Mucosa of rectum (tissue), 2 donors: ENCODE results near the gene CPT1A.

Experiments used
- H3K27ac ChIP-seq, 2 donors: one replicate each; pipeline ENCODE4 v1.7.0; 2013; ENCODE audit warnings: inconsistent platforms in 2 of 2, low read depth in 2 of 2, low read length in 2 of 2
- H3K27me3 ChIP-seq, 2 donors: one replicate each; pipeline ENCODE4 v1.7.0; 2013; ENCODE audit warnings: low read length in 2 of 2; ENCODE audit not compliant: control insufficient read depth in 2 of 2, insufficient read depth in 2 of 2
- H3K36me3 ChIP-seq, 2 donors: one replicate each; pipeline ENCODE4 v1.7.0; 2013; ENCODE audit warnings: low read length in 2 of 2; ENCODE audit not compliant: control insufficient read depth in 2 of 2, insufficient read depth in 2 of 2
- H3K4me1 ChIP-seq, 2 donors: one replicate each; pipeline ENCODE4 v1.7.0; 2013; ENCODE audit warnings: low read length in 2 of 2, mild to moderate bottlenecking in 1 of 2; ENCODE audit not compliant: control insufficient read depth in 2 of 2, insufficient read depth in 2 of 2
- H3K4me3 ChIP-seq, 2 donors: one replicate each; pipeline ENCODE4 v1.7.0; 2013; ENCODE audit warnings: low read length in 2 of 2
- H3K9ac ChIP-seq, 2 donors: one replicate each; pipeline ENCODE4 v1.7.0; 2013; ENCODE audit warnings: low read length in 2 of 2, low read depth in 1 of 2, mild to moderate bottlenecking in 1 of 2
- H3K9me3 ChIP-seq, 2 donors: one replicate each; pipeline ENCODE4 v1.7.0; 2013; ENCODE audit warnings: low read length in 2 of 2; ENCODE audit not compliant: control insufficient read depth in 2 of 2
- donor health status: healthy.
- donor health status: Normal muscosa, but diverticular disease.

Gene CPT1A

GRCh38 chr11:68818181-68818580 lies 23.5 kb downstream of the CPT1A start:
- Histone ChIP-seq H3K9ac (no peak overlapping the region), H3K36me3 (peaks cover 27 to 37% of the 10 kb centered on the region in 2 donors), H3K4me1 (no peaks in the 10 kb centered on the region), H3K27me3 (no peaks in the 10 kb centered on the region), H3K9me3 (no peaks in the 10 kb centered on the region), H3K4me3 (no peak overlapping the region), H3K27ac (no peak overlapping the region)

DNA sequence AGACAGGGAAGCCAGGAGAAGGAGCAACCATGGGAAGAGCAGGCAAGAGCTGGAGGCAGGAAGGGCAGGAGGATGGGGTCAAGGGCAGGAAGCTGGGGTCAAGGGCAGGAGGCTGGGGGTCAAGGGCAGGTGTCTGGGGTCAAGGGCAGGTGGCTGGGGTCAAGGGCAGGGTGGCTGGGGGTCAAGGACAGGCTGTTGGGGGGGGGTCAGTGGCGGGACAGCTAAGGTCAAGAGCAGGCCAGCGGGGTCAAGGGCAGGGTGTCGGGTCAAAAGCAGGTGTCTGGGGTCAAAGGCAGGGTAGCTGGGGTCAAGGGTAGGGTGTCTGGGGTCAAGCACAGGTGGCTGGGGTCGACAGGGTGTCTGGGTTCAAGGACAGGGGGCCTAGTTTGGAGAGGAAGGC lies 24.2 kb downstream of the CPT1A start:
- Histone ChIP-seq H3K27ac (no peak overlapping the region), H3K36me3 (peaks cover 26 to 32% of the 10 kb centered on the region in 2 donors), H3K27me3 (no peaks in the 10 kb centered on the region), H3K4me3 (no peak overlapping the region), H3K9me3 (no peaks in the 10 kb centered on the region), H3K9ac (no peak overlapping the region), H3K4me1 (peaks cover under 1 to 4% of the 10 kb centered on the region in 2 donors)

- Histone ChIP-seq H3K9me3 (no peaks in the 10 kb centered on the region), H3K27me3 (no peaks in the 10 kb centered on the region), H3K9ac (no peak overlapping the region), H3K27ac (no peak overlapping the region), H3K36me3 (peaks cover 24 to 36% of the 10 kb centered on the region in 2 donors), H3K4me3 (no peak overlapping the region), H3K4me1 (peaks cover 6 to 10% of the 10 kb centered on the region in 2 donors)
Observed at GRCh38 chr11:68816917-68817419, 24.7 kb downstream of the CPT1A start.

- Histone ChIP-seq H3K4me1 (peaks cover 8 to 12% of the 10 kb centered on the region in 2 donors), H3K4me3 (no peak overlapping the region), H3K9me3 (no peaks in the 10 kb centered on the region), H3K27ac (no peak overlapping the region), H3K9ac (no peak overlapping the region), H3K36me3 (peaks cover 27 to 39% of the 10 kb centered on the region in 2 donors), H3K27me3 (no peaks in the 10 kb centered on the region)
Observed at GRCh38 chr11:68816251-68816776, 25.4 kb downstream of the CPT1A start.

- H3K27ac ChIP-seq, result no peak overlapping the region
- no peaks in the 10 kb centered on the region for H3K9me3 ChIP-seq
- no peaks in the 10 kb centered on the region for H3K27me3 ChIP-seq
- H3K36me3 ChIP-seq, result peaks cover 33 to 54% of the 10 kb centered on the region in 2 donors
- no peak overlapping the region for H3K9ac ChIP-seq
- no peak overlapping the region for H3K4me3 ChIP-seq
- peaks cover 10 to 18% of the 10 kb centered on the region in 2 donors for H3K4me1 ChIP-seq
Observed at GRCh38 chr11:68813773-68814172, 27.9 kb downstream of the CPT1A start.

GRCh38 chr11:68812526-68812925 lies 29.2 kb downstream of the CPT1A start:
- no peaks in the 10 kb centered on the region for H3K27me3 ChIP-seq
- peaks cover 10 to 18% of the 10 kb centered on the region in 2 donors for H3K4me1 ChIP-seq
- no peak overlapping the region for H3K4me3 ChIP-seq
- H3K9me3 ChIP-seq, result no peaks in the 10 kb centered on the region
- peaks cover 37 to 54% of the 10 kb centered on the region in 2 donors for H3K36me3 ChIP-seq
- H3K27ac ChIP-seq, result peak overlapping the region; percentile 61 to 71
- peak overlapping the region in 1 of 2 donors; percentile 35 for H3K9ac ChIP-seq

DNA sequence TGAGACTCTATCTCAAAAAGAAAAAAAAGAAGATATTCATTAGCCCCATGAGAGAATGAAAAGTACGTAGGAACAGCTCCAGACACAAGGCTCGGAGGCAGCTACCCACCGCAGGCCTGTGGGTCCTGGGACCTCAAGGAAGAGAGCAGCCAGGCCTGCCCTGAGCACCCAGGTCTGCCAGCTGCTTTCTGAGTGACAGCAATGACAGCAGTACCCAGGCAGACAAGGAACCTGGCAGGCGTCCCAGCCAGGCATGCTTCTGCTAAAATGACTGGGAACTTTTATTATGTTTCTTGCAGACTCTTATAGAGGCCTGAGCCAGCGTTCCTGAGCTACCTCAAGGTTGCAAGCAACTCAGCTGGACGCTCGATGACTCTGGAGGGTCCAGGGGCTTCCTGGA lies 31.6 kb downstream of the CPT1A start:
- Histone ChIP-seq H3K36me3 (peaks cover 32 to 61% of the 10 kb centered on the region in 2 donors), H3K27ac (no peak overlapping the region)

DNA sequence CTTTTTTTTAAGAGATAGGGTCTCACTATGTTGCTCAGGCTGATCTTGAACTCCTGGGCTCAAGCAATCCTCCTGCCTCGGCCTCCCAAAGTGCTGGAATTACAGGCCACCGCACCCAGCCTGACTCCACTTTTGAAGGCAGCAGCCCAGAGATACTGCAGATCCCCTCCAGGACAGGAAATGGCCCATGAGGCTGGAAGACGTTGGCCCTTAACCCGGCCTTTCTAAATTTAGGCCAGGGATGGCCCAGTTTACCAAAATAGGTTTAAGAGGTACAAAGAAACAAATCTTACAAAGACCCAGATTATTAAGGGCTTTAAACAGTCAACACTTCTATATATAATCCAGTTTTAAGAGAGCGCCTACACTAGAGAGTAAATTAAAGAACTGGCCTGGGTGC lies 32.2 kb downstream of the CPT1A start:
- H3K9ac ChIP-seq, result no peak overlapping the region
- no peaks in the 10 kb centered on the region for H3K9me3 ChIP-seq
- no peaks in the 10 kb centered on the region for H3K27me3 ChIP-seq
- H3K4me3 ChIP-seq, result no peak overlapping the region
- H3K4me1 ChIP-seq, result peaks cover 10 to 18% of the 10 kb centered on the region in 2 donors
- no peak overlapping the region for H3K27ac ChIP-seq
- H3K36me3 ChIP-seq, result peaks cover 29 to 61% of the 10 kb centered on the region in 2 donors

More for the DNA sequence above, 31.6 kb downstream of the CPT1A start:
- Histone ChIP-seq H3K4me1 (peaks cover 10 to 18% of the 10 kb centered on the region in 2 donors), H3K9me3 (no peaks in the 10 kb centered on the region), H3K27me3 (no peaks in the 10 kb centered on the region), H3K4me3 (no peak overlapping the region), H3K9ac (no peak overlapping the region)

GRCh38 chr11:68808787-68809186 lies 32.9 kb downstream of the CPT1A start:
- Histone ChIP-seq H3K27me3 (no peaks in the 10 kb centered on the region), H3K4me3 (no peak overlapping the region), H3K4me1 (peaks cover 10 to 18% of the 10 kb centered on the region in 2 donors), H3K9ac (no peak overlapping the region), H3K27ac (no peak overlapping the region), H3K9me3 (no peaks in the 10 kb centered on the region), H3K36me3 (peaks cover 35 to 67% of the 10 kb centered on the region in 2 donors)

DNA sequence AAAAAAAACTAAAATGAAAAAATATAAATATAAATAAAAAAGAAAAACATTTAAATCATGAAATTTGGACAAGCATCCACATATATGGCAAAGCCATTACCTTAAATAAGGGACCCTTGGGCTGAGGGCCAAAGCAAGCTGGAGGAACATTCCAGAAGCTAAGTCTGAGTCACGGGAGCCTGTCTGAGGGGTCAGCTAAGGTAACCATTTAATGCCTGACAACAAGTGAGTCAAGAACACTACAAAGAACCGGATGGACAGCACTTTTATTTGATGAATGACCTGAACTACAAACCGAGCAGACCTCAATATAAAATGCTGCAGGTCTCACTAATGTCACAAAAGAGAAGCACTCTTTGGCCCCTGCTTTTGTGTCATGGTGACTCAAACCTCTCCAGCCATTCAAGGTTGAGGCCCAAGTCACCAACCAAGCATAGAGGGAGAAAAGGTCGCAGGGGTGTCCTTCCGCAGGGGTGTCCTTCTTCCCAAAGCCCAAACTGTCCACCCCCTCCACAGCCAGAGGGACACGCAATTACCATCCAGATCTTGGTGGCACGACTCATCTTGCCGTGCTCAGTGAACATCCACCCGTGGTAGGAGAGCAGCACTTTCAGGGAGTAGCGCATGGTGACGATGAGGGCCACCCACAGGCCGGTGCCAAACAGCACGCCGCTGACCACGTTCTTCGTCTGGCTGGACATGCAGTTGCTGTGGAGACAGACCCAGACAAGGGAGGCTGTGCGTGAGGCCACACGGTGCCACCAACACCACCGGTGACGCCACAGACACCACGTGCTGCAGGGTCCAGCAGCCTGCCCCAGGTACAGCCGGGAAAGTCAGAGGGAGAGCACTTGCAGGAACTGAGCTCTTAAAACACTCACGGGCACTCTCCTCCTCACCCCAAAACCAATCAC lies 34.5 kb downstream of the CPT1A start:
- no peak overlapping the region for H3K27ac ChIP-seq
- H3K9me3 ChIP-seq, result no peaks in the 10 kb centered on the region
- no peak overlapping the region for H3K9ac ChIP-seq
- no peak overlapping the region for H3K4me3 ChIP-seq
- H3K4me1 ChIP-seq, result peaks cover 6 to 11% of the 10 kb centered on the region in 2 donors
- H3K27me3 ChIP-seq, result no peaks in the 10 kb centered on the region
- peaks cover 29 to 70% of the 10 kb centered on the region in 2 donors for H3K36me3 ChIP-seq
